NOMO-1 (cell line): ENCODE data around the gene FAM171A1.
A peak's percentile ranks its signal among the peaks of the same experiment; 100 is the strongest.

ENCODE experiments used
- DNase-seq, 2 experiments: peaks; one replicate each; lab custom pipeline; 2025; ENCODE audit not compliant: unreplicated experiment in 2 of 2; lab: John Stamatoyannopoulos, UW

The FAM171A1 gene

DNA sequence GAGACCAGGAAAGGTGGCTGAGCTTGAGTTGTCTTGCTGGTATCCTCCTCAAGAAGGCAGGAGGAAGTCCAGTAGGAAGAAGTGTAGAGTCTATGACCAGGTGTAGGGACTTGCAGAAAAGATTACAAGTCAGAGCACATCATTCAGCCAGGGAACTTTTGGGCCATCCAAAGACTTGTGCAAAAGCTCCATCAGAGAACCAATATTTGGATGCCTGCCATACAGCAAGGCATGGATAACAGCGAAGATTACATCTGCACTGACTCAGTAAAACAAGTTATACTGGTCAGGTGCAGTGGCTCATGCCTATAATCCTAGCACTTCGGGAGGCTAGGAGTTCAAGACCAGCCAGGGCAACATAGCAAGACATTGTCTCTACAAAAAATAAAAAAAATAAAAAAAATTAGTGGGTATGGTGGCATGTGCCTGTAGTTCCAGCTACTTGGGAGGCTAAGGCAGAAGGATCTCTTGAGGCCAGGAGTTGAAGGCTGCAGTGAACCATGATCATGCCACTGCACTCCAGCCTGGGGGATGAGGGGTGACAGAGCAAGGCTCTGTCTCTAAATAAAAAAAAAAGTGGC is 189.4 kb downstream of the FAM171A1 start:
- DNase-seq: no peak

DNA sequence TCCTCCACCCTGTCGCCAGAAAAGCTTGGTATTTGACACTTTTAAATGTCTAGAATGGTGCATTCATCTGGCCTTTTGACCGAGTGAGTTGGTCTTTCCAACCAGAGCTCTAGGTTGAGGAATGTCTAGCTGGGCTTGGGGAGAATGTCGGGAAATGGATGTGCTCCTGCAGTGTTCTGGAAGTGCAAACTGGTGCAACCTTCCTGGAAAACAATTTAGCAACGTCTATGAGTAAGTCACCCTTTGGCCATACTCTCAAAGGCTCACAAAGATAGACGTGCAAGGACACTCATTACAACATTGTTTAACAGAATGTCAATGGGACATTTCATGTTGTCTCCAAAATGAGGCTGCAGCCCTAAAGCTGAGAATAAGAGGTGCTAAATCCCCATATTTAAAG is 190.4 kb downstream of the FAM171A1 start:
- DNase-seq: no peak

DNA sequence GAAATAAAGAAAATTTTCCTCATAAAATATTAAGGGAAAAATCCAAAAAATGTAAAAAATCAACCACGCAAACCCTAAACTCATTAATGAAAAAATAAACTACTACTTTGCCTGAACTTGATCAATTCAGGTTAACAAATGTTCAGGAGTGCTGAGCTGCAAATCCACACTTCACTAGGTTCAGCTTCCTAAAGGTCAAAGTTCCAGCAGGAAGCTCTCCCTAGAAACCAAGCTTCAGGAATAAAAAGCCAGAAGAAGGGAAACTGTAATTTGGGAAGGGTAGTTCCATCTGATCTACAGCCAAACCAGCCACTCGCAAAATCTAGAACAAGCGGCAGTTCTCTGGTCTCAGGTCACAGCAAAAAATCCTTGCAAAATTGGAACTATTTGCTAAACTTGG is 194.8 kb downstream of the FAM171A1 start:
- DNase-seq: no peak

DNA sequence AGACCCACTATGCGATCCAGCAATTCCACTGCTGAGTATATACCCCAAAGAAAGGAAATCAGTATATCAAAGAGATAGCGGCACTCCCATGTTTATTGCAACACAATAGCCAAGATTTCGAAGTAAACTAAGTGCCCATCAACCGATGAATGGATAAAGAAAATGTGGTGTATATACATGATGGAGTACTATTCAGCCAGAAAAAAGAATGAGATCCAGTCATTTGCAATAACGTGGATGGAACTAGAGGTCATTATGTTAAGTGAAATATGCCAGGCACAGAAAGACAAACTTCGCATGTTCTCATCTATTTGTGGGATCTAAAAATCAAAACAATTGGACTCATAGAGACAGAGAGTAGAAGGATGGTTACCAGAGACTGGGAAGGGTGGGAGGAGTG is 195.5 kb downstream of the FAM171A1 start:
- no peak for DNase-seq

DNA sequence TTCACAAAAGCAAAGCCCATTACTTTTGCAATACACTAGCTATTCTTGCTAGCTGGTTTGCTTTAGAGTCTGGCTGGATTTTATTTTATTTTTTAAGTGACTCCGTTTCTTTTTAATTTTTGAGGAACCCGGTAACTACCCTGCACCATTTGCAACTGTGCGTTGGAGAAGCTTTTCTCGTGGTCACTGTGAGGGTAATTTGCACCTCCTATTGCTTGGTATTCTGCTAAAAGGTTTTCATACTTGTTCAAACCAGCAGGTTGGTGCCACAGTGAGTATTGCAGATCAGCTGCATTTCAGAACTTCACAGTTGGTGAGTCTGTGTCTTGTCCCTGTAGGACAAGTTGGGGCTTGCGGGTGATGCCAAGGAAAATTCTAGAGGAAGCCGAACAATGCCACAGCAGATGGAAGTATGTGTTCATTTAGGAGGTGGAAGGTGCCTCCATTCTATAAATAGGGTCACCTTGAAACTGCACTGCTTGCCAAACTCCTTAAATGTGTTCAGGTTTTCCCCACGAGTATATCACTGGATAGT is 198.7 kb downstream of the FAM171A1 start:
- no peak for DNase-seq

DNA sequence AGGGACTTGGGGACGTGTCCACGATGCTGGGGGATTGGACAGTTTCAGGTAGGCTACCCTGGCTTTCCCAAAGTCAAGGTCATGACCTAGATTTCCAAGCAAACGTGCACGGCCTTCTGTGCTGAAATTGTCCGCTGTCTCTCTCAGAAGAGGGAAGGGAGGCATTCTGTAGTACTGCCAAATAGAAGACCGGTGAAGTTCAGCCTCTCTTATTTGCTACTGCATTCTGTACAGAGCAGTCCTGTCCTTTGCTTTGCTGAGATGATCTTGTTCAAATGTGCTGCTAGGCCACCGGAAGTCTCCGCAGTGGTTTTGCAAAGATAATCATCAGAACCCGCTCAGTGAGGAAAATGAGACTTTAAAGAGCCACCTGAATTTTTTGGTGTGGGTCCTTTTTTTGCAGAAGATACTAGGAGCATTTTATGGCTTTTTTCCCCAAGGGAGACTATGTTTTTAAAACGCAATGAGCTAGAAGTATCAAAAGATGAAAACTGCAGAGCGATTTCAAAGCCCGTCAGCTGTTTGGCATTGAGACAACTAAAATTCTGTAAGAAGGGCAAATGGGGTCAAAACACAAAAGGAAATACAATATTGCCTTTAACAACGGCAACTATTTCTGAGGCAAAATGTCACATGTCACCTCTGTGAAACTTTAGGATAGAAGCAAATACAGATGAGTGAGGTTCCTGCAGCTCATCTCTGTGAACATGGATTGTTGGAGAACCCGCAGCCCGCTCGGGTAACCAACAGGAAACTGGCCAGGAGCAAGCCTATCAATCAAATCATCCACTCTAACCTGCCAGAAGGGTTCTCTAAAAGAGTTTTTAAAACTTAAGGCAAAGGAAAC is 201.3 kb downstream of the FAM171A1 start:
- DNase-seq: no peak

DNA sequence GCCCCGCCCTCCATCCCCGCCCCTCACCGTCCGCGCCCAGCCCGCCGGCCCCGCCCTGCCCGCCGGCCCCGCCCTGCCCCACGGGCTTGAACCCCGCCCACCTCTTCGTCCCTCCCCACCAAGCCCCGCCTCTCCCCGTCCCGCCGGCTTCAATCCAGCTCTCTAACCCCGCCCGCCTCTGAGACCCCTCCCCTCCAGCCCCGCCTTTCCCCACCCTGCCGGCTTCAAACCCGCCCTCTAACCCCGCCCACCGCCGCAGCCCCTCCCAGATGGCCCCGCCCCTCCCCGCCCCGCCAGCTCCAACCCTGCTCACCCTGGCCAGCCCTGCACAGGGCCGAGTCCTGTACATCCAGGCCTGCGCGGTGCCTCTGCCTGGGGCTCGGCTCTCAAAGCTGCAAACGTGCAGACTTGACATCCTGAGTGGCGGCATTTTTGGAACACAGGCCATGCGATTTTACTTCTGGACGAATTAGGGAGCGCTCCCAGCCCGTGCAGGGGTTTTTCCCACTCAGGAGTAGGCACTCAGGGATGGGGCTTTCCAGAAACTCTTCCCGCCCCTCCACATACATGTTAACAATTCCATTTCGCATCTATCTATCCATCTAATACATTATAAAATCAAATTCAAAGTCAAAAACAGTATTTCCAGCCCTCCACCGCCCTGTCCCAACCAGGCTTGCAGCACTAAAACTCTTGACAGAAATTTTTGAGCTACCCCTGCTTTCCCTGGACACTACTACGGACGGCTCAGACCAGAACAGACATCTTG is 202.1 kb downstream of the FAM171A1 start:
- peak; percentile 74 to 84 for DNase-seq

DNA sequence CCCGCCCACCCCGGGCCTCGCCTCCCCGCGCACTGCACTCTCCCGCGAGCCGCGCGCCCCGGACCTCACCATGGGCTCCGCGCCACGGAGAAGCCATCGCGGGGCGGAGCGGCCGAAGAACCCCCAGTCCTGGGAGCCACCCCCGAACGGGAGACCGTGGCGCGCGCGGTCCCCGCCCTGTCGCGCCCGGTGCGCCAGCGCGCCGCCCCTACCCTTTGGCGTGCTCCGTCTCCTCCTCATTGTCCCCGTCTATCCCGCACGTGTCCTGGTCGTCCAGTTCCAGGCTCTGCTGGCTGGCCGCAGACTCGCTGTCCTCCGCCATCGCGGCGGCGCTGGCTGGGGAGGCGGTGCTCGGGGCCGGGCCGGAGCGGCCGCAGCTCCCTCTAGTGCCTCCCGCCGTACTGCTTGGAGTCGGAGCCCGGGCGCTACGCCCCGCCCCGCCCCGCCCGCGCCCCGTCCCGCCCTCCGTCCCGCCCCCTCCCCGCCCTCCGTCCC is 202.8 kb downstream of the FAM171A1 start, which contains the start of gene NMT2:
NMT2 (minus strand) TSS at position 403 of the 495 bp plus-strand sequence; CDS start at position 322, 81 bp downstream.
- DNase-seq: peak; percentile 74 to 84

DNA sequence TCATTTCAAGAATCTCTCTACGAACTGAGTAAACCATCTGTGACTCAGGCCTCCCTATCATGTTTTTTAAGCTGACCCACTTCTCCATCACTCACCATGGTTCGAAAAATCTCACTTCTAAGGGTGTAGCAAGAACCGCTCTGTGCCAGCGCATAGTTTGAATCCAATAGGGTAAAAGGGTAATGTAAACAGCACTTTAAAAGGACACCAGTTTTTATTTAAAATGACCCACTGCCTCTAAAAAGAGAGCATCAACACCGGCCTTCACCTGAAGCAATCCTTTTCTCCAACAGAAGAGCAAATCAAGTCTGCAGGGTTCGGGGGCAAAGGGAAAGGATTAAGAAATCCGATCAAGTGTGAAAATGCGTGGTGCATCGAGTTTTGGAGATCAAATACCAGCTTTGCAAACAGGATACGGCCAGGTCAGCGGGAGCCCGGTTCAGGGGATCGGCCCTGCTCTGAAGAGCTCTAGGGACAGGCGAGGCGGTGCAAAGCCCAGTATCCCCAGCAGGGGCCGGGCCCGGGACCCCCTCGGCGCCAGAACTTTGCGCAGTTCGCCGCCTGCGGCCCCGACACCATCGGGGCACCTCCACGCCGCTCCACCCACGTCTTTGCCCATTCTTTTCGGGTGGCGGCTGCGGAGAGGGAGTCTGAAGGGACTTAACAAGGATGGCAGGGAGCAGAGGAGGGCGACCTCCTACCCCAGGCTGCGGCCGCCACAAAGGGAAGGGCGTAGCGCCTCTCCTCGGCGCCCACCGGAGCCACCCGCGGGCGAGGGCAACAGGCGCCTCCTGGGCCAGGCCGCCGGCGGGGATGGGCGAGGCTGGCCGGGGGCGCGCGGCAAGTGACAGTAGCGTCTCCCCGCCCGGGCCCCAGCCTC is 203.4 kb downstream of the FAM171A1 start:
- DNase-seq: peak; percentile 16 to 54

DNA sequence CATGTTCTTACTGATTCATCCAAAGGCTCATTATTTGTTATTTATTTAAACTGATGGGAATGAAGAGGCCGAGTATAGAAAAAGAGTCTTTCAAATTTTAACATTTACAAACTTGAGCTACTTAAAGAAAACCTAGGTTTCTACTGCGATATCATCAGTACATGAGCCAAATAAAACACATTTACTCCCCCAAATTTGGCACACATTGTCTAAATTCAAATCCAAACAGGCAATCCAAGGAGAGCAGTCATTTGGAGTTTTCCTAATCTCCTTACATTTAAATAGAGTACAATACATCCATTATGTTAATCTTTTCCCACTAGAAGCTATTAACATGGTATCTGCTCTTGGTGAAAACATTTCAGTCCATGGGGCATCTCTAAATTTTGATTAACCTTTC is 204.8 kb downstream of the FAM171A1 start:
- DNase-seq: no peak

DNA sequence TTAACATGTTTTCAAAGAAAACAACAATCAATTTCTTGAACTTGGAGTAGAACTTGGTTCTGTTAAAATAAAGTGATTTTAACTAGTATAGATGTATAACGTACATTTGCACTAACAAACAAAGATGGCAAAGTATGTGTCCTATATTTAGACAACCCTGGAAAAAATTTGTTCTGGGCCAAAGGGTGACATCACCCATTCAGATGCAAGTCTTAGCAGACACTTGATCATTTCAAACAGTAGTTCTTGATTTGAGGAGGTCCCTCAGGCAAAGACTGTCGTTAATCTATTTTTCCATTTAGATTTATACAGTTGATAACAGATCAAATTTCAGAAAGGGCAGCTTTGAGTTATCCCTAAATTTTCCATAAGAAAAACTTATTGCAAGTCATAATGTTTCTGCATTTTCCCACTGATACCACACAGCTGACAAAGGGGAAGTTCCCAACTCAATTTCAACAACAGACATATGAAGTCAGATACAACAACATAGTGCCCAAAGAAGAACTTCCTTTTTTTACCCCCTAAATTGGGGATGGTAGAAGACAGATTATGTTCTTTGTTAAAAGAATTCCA is 207.7 kb downstream of the FAM171A1 start:
- DNase-seq: peak; percentile 11 to 67
